Measurements from ENCODE around the gene KAZN. TPM values are rescaled to one million over a fixed set of nuclear protein-coding genes. Genes with fewer than 3 reads are reported as not detected.

Gene KAZN
- total and polyA plus RNA-seq, 4 donors, result 4.4 to 19.3 (median 9.6) TPM

DNA sequence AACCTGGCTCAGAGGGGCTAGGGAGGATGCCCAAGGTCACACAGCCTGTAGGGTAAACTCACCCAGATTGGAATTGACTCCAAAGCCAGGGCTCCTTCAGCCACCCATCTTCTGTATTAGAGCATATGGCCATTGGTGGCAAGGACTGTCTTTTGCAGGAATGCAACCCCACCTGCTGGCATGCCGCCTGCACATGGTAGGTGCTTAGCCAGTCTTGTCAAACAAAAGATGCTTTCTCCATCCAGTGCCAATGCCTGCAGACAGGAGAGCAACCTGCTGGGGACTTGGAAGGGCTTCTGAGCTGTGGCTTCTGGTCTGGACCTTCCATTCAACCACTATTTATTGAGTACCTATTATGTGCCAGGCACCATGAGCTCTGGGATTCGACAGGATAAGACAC is 459.8 kb downstream of the KAZN start:
- no peak overlapping the region for H3K4me3 ChIP-seq (ENCODE audit: low read length in 2 of 2)
- 92 to 93% methylated on average over 2 of the region's 2 CpGs for WGBS, 2 donors
- H3K36me3 ChIP-seq (ENCODE audit: control insufficient read depth in 1 of 2, insufficient read depth in 2 of 2, low read length in 1 of 2), result peaks cover 2 to 11% of the 10 kb centered on the region in 2 donors
- H3K27ac ChIP-seq (ENCODE audit: low read depth in 1 of 2, low read length in 2 of 2), result no peak overlapping the region
- ATAC-seq (ENCODE audit: low FRiP score) (no peak), DNase-seq (no peak)
- H3K9me3 ChIP-seq (ENCODE audit: control insufficient read depth, low read length), result peaks cover 1% of the 10 kb centered on the region
- H3K27me3 ChIP-seq (ENCODE audit: control insufficient read depth in 1 of 2, insufficient read depth in 2 of 2, low read length in 1 of 2), result no peaks in the 10 kb centered on the region
- intact Hi-C loops (cut with DNase I), result no loop called here
- H3K4me1 ChIP-seq (ENCODE audit: control insufficient read depth in 1 of 2, insufficient read depth in 2 of 2, low read length in 2 of 2), result no peaks in the 10 kb centered on the region

DNA sequence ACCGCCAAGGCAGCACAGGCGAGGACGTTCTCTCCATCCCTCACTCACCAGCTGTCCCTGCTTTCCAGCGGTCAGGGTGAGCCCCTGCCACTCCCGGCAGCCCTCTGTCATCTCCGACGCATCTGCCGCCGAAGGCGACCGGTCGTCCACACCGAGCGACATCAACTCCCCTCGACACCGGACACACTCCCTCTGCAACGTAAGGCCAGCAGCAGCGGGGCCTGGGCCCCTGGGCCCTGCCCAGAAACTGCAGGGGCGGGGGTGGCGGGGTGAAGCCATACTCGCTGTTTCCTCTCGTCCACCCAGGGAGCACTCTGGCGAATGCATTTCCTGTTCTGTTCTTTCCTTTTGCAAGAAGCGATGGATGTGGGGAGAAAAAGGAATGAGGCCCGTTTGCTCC is 461.6 kb downstream of the KAZN start:
- WGBS, 2 donors, result 83 to 88% methylated on average over 25 of the region's 25 CpGs
- DNase-seq, result no peak
- Histone ChIP-seq H3K27ac (ENCODE audit: low read depth in 1 of 2, low read length in 2 of 2) (no peak overlapping the region), H3K9me3 (ENCODE audit: control insufficient read depth, low read length) (peaks cover 1% of the 10 kb centered on the region), H3K36me3 (ENCODE audit: control insufficient read depth in 1 of 2, insufficient read depth in 2 of 2, low read length in 1 of 2) (peaks cover 2 to 11% of the 10 kb centered on the region in 2 donors), H3K4me1 (ENCODE audit: control insufficient read depth in 1 of 2, insufficient read depth in 2 of 2, low read length in 2 of 2) (no peaks in the 10 kb centered on the region), H3K4me3 (ENCODE audit: low read length in 2 of 2) (no peak overlapping the region), H3K27me3 (ENCODE audit: control insufficient read depth in 1 of 2, insufficient read depth in 2 of 2, low read length in 1 of 2) (no peaks in the 10 kb centered on the region)
- intact Hi-C loops (cut with DNase I), result no loop called here
- ATAC-seq (ENCODE audit: low FRiP score), result no peak

DNA sequence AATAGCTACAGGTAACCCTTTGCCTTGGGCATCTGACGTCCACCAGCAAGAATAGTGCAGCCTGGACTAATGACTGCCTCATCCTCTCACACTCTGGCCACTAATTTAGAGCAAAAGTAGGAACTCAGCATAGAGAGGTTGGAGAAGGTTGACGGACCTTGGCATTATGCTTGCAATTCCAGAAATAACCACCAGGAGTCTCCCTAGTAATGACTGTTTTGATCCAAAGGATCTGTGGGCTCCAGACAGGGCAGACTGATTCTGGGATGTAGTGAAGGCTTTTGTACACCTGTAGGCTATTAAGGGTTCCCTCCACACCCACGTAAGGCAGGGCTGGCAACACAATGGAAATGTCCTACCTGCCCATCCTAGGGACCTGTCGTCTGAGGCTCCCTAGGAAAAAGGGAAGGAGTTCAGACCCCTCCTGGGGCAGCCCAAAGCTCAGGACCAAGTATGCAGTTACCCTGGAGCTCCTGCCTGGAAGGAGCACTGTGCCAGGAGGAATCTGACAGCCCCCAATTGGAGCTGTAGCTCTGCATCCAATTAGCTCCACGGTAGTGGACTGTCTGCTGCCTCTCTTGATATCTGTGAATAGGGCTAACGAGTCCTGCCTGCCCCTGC is 464.1 kb downstream of the KAZN start:
- Histone ChIP-seq H3K4me3 (ENCODE audit: low read length in 2 of 2) (no peak overlapping the region), H3K4me1 (ENCODE audit: control insufficient read depth in 1 of 2, insufficient read depth in 2 of 2, low read length in 2 of 2) (no peaks in the 10 kb centered on the region), H3K36me3 (ENCODE audit: control insufficient read depth in 1 of 2, insufficient read depth in 2 of 2, low read length in 1 of 2) (peaks cover 2 to 6% of the 10 kb centered on the region in 2 donors), H3K27ac (ENCODE audit: low read depth in 1 of 2, low read length in 2 of 2) (no peak overlapping the region), H3K9me3 (ENCODE audit: control insufficient read depth, low read length) (peaks cover 1% of the 10 kb centered on the region), H3K27me3 (ENCODE audit: control insufficient read depth in 1 of 2, insufficient read depth in 2 of 2, low read length in 1 of 2) (no peaks in the 10 kb centered on the region)
- ATAC-seq (ENCODE audit: low FRiP score) (no peak), DNase-seq (no peak)
- intact Hi-C loops (cut with DNase I), result no loop called here
- WGBS, 2 donors, result 91 to 95% methylated on average over 6 of the region's 6 CpGs

DNA sequence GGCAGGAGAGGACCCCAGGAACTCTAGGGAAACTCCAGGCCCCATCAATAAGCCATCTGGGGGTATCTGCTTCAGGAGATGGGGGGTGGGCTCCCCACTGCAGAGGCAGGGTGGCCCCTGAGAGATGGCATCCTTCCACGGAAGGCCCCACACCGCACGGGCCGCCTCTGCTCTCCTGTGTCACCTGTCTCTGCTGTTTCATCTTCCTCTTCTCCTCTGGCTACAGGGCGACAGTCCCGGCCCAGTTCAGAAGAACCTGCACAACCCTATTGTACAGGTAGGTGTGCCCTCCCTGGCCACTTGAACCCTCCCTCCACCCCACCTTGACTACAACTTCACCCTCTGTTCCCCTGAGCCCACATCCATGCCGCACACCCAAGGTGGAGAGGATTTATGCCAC is 464.9 kb downstream of the KAZN start:
- Histone ChIP-seq H3K36me3 (ENCODE audit: control insufficient read depth in 1 of 2, insufficient read depth in 2 of 2, low read length in 1 of 2) (peaks cover 2 to 4% of the 10 kb centered on the region in 2 donors), H3K4me1 (ENCODE audit: control insufficient read depth in 1 of 2, insufficient read depth in 2 of 2, low read length in 2 of 2) (no peaks in the 10 kb centered on the region), H3K27me3 (ENCODE audit: control insufficient read depth in 1 of 2, insufficient read depth in 2 of 2, low read length in 1 of 2) (no peaks in the 10 kb centered on the region), H3K9me3 (ENCODE audit: control insufficient read depth, low read length) (peaks cover 1% of the 10 kb centered on the region), H3K27ac (ENCODE audit: low read depth in 1 of 2, low read length in 2 of 2) (no peak overlapping the region), H3K4me3 (ENCODE audit: low read length in 2 of 2) (no peak overlapping the region)
- intact Hi-C loops (cut with DNase I), result no loop called here
- DNase-seq, result no peak
- no peak for ATAC-seq (ENCODE audit: low FRiP score)
- WGBS, 2 donors, result 94 to 97% methylated on average over 7 of the region's 7 CpGs

DNA sequence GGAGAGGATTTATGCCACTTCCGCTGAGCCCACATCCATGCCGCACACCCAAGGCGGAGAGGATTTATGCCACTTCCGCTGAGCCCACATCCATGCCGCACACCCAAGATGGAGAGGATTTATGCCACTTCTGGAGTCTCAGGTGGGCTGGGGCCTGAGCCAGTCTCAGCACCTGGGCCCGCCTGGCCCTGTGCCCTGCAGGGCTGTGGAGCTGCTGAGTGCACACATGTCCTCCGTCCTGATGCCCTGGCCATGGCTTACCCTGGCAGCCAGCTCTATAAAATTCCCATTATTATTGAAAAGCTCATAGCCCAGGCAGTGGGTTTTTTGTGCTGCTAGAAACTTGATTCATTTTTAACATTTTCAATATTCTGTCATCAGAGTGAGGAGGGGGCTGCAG is 465.3 kb downstream of the KAZN start:
- Histone ChIP-seq H3K4me1 (ENCODE audit: control insufficient read depth in 1 of 2, insufficient read depth in 2 of 2, low read length in 2 of 2) (no peaks in the 10 kb centered on the region), H3K9me3 (ENCODE audit: control insufficient read depth, low read length) (peaks cover 1% of the 10 kb centered on the region), H3K27ac (ENCODE audit: low read depth in 1 of 2, low read length in 2 of 2) (no peak overlapping the region), H3K36me3 (ENCODE audit: control insufficient read depth in 1 of 2, insufficient read depth in 2 of 2, low read length in 1 of 2) (peaks cover 2 to 4% of the 10 kb centered on the region in 2 donors), H3K27me3 (ENCODE audit: control insufficient read depth in 1 of 2, insufficient read depth in 2 of 2, low read length in 1 of 2) (no peaks in the 10 kb centered on the region), H3K4me3 (ENCODE audit: low read length in 2 of 2) (no peak overlapping the region)
- 93 to 96% methylated on average over 7 of the region's 7 CpGs for WGBS, 2 donors
- intact Hi-C loops (cut with DNase I), result no loop called here
- DNase-seq (no peak), ATAC-seq (ENCODE audit: low FRiP score) (no peak)

DNA sequence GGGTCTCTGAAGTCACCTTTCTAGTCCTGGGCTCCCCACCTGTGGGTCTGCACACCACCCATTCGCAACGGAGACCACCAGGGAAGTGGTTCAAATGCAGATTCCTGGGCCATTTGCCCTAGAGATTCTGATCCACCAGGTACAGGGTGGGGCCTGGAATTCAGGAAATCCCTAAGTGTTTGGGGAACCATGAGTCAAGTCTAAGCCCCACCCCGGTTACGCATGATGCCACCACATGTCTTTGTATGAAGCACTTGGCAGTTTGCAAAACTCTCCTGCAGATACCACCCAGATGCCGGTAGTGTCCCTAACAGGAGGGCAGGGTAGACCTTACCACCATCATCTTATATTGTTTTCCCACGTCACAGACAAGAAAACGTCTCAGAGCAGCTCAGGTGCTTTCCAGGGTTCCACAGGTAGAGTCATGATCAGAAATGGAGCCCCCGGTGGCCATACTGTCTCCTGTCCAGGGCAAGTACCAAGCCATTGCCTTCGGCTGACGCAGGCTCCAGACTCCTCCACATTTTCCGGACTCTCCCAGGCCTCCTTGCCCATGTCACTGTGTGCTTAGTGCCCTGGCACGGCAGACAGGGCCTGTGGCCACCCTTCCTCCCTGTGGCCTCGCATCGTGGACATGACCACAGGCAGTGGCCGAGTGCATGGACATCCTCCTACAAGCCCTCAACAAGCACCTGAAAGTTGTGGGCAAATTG is 465.9 kb downstream of the KAZN start:
- DNase-seq (no peak), ATAC-seq (ENCODE audit: low FRiP score) (no peak)
- no peak overlapping the region for H3K27ac ChIP-seq (ENCODE audit: low read depth in 1 of 2, low read length in 2 of 2)
- H3K9me3 ChIP-seq (ENCODE audit: control insufficient read depth, low read length), result peaks cover 1% of the 10 kb centered on the region
- no peaks in the 10 kb centered on the region for H3K27me3 ChIP-seq (ENCODE audit: control insufficient read depth in 1 of 2, insufficient read depth in 2 of 2, low read length in 1 of 2)
- H3K4me3 ChIP-seq (ENCODE audit: low read length in 2 of 2), result no peak overlapping the region
- peaks cover 2 to 4% of the 10 kb centered on the region in 2 donors for H3K36me3 ChIP-seq (ENCODE audit: control insufficient read depth in 1 of 2, insufficient read depth in 2 of 2, low read length in 1 of 2)
- H3K4me1 ChIP-seq (ENCODE audit: control insufficient read depth in 1 of 2, insufficient read depth in 2 of 2, low read length in 2 of 2), result no peaks in the 10 kb centered on the region
- intact Hi-C loops (cut with DNase I), result no loop called here
- WGBS, 2 donors, result 90 to 91% methylated on average over 15 of the region's 15 CpGs

DNA sequence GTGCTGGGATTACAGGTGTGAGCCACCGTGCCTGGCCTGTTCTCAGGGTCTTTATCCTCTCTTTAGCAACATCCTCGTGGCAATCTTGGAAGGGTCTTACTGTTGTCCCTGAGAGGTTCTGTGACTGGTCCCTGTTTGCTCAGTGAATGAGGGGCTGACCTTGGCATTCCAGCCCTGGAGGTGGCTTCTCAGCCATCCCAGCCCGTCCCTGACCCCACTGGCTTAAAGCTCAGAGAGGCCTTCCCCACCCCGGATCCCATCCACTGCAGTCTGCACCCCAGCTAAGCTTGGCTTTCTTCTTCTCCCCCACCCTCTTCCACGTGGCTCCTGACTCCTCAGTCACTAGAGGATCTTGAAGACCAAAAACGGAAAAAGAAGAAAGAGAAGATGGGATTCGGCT is 466.8 kb downstream of the KAZN start:
- Histone ChIP-seq H3K27me3 (ENCODE audit: control insufficient read depth in 1 of 2, insufficient read depth in 2 of 2, low read length in 1 of 2) (no peaks in the 10 kb centered on the region), H3K9me3 (ENCODE audit: control insufficient read depth, low read length) (peaks cover 1% of the 10 kb centered on the region), H3K4me1 (ENCODE audit: control insufficient read depth in 1 of 2, insufficient read depth in 2 of 2, low read length in 2 of 2) (no peaks in the 10 kb centered on the region), H3K27ac (ENCODE audit: low read depth in 1 of 2, low read length in 2 of 2) (no peak overlapping the region), H3K4me3 (ENCODE audit: low read length in 2 of 2) (no peak overlapping the region), H3K36me3 (ENCODE audit: control insufficient read depth in 1 of 2, insufficient read depth in 2 of 2, low read length in 1 of 2) (peaks cover 0 to 2% of the 10 kb centered on the region in 2 donors)
- DNase-seq (no peak), ATAC-seq (ENCODE audit: low FRiP score) (no peak)
- intact Hi-C loops (cut with DNase I), result no loop called here
- whole genome bisulfite sequencing, 2 donors, result 88 to 95% methylated on average over 7 of the region's 7 CpGs

DNA sequence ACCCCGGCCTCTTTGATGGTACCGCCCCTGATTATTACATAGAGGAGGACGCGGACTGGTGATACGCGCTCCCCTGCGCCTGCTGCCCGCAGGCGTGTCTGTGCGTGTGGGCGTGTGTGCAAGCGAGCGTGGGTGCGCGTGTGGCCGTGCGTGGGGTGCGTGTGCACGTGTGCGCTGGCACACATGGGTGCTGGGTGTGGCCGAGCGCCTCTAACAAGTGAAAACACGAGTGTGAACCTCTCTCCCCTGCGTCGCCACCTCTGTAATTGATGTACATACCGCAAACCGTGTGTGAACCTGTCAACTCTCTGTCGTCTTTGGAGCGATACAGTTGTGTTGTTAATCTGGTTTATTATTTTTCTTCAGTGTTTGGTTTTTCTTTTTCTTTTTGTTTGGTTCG is 467.3 kb downstream of the KAZN start:
- no peaks in the 10 kb centered on the region for H3K27me3 ChIP-seq (ENCODE audit: control insufficient read depth in 1 of 2, insufficient read depth in 2 of 2, low read length in 1 of 2)
- no peak overlapping the region for H3K27ac ChIP-seq (ENCODE audit: low read depth in 1 of 2, low read length in 2 of 2)
- H3K9me3 ChIP-seq (ENCODE audit: control insufficient read depth, low read length), result peaks cover 1% of the 10 kb centered on the region
- no peaks in the 10 kb centered on the region for H3K4me1 ChIP-seq (ENCODE audit: control insufficient read depth in 1 of 2, insufficient read depth in 2 of 2, low read length in 2 of 2)
- DNase-seq, result no peak
- H3K36me3 ChIP-seq (ENCODE audit: control insufficient read depth in 1 of 2, insufficient read depth in 2 of 2, low read length in 1 of 2), result peaks cover 0 to 2% of the 10 kb centered on the region in 2 donors
- no peak for ATAC-seq (ENCODE audit: low FRiP score)
- intact Hi-C loops (cut with DNase I), result no loop called here
- 89 to 92% methylated on average over 30 of the region's 30 CpGs for WGBS, 2 donors
- H3K4me3 ChIP-seq (ENCODE audit: low read length in 2 of 2), result no peak overlapping the region

DNA sequence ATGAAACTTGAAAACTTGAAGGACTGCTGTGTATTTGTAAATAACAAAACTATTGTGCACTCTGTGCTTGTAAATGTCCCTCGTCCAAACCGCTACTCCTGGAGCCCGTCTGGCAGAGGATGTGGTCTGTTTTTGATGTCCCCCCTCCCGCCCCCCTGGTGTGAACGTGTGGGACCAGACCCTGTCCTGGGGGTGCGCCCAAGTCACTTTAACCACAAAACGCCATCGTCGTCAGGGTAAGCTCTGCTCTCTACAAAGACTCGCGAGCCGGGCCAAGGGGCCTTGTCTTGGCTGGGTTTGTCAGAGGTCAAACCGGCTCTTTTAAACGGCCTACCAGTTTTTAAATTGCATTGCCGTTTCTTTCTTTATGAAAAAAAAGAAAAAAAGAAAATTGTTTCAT is 467.7 kb downstream of the KAZN start:
- Histone ChIP-seq H3K4me3 (ENCODE audit: low read length in 2 of 2) (no peak overlapping the region), H3K27me3 (ENCODE audit: control insufficient read depth in 1 of 2, insufficient read depth in 2 of 2, low read length in 1 of 2) (no peaks in the 10 kb centered on the region), H3K4me1 (ENCODE audit: control insufficient read depth in 1 of 2, insufficient read depth in 2 of 2, low read length in 2 of 2) (no peaks in the 10 kb centered on the region), H3K36me3 (ENCODE audit: control insufficient read depth in 1 of 2, insufficient read depth in 2 of 2, low read length in 1 of 2) (peaks cover 0 to 2% of the 10 kb centered on the region in 2 donors), H3K9me3 (ENCODE audit: control insufficient read depth, low read length) (peaks cover 1% of the 10 kb centered on the region), H3K27ac (ENCODE audit: low read depth in 1 of 2, low read length in 2 of 2) (no peak overlapping the region)
- DNase-seq, result no peak
- ATAC-seq (ENCODE audit: low FRiP score), result no peak
- intact Hi-C loops (cut with DNase I), result no loop called here
- WGBS, 2 donors, result 83% methylated on average over 15 of the region's 15 CpGs
